GM19351 (cell line): ENCODE data around the gene ELMO2.
"Not testable (repeated sequence)": the region's sequence is repeated elsewhere in the genome, so short reads cannot be mapped to it uniquely, and the experiment has no call there.

ENCODE experiments used
- ATAC-seq: cut with Tn5 transposase; IDR thresholded peaks from one replicate; pipeline ENCODE4 v1.9.1; 2021; ENCODE audit warnings: mild to moderate bottlenecking, moderate library complexity; ENCODE audit not compliant: unreplicated experiment

Gene ELMO2

DNA sequence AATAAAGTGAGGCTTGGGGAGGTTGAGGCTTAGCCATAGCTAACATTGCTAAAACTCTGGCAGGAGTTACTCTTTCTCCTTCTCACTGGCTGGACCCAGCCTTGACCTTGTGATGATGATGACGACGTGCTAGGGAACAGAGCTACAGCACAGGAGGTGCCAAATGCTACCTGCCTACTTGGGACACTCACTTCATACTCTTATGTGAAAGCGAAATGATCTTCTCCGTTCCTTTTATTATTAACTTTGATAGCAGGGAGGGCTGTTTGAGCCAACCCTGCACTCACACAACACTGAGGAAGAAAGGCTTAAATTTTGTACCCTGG lies 1.2 kb upstream of the ELMO2 start:
- ATAC-seq = no peak

DNA sequence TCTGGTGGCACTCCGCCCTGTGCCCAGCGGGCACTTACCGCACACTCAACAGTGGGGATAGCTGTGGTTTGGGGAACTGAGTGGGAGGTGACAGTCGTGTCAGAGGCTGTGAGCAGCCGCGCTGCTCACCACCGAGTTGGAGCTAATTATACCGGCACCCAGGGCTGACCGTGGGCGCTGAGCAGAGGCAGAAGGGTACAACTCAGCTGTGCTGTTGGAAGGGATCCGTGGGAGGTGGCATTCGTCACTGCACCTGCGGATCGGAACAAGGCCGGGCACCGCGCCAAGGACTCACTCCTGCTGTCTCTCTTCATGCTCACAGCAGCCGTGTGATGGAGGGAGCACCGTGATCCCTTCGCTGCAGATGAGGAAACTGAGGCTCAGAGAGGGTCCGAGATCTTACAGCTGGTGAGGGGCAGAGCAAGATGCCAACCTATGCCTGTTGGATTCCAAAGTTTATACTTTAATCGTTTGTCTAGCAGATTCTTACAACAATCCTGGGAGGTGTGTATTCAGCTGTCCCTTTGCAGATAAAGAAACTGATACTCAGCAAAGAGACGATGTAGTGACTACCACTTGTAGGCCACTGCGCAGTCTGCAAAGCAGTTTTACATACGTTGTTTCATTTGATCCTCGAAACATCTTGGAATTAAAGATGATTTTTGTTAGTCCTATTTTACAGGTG lies 713 bp upstream of the ELMO2 start:
- peak; percentile 46 for ATAC-seq

- no peak for ATAC-seq
These were observed 4.0 kb downstream of the ELMO2 start for GRCh38 chr20:46402331-46402811.

- ATAC-seq = no peak
These were observed 4.9 kb downstream of the ELMO2 start for GRCh38 chr20:46401478-46401860.

DNA sequence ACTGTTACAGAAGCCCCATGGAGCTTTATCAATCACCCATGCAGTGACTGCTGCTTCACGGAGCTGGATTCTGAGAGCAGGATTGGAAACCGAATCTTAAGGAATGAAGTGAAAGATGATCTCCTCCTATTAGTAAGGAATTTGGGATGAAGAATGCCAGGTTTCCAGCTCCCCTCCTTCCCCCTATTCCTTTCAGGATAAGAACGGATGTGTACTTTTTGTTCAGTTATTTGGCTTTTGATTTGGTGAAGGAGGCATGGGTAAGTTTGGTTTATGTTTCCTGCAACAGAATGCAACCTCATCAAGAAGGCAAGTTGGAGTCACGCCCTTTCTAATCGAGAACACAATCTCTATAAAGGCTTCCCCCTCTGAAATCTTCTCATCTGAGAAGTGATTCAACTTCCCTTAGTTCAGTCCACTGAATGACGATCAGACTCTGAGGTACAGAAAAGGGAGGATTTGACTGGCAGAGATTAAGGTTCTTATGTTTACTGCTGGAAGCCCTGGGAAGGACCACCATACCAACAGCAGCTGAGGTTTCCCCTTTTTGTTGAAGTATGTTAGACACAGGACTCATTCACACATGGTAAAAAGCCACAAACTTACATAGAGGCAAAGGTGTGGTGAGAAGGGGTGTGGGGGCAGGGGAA lies 5.5 kb downstream of the ELMO2 start:
- ATAC-seq = no peak

DNA sequence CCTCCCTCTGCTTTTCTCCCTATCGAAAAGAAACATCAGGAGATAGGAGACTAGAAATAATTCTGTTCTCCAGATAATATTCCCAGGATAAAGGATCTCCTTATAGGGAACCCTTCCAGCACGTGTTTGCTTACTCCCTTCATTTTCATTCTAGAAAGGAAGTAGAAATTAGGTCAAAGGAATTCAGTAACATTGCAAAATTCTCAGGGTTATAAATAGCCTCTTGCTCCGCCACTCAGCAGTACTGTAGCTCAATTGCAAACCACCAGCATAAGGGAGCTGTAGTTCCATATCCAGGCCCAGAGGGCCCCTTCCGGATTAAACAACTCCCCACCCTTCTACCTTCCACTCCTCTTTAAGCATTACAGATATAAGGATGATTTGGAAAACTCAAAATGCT lies 6.2 kb downstream of the ELMO2 start:
- ATAC-seq = no peak

DNA sequence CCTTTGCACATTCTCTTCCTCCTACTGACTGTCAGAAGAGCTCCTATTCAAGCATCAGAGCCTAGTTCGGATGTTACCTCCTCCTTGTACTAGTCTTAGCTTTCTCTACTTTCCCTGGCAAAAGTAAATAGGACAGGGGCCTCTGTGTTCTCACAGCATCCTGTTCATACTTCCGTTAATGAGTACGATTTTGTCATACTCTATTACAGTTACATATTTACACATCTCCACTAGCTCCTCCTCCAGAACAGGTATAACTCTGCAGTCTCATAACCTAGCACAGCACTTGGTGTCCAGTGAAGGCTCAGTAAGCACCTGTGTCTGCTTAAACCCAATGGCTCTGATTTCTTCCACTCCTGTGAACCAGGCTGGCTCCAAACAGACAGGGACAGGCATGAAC lies 7.0 kb downstream of the ELMO2 start:
- no peak for ATAC-seq

DNA sequence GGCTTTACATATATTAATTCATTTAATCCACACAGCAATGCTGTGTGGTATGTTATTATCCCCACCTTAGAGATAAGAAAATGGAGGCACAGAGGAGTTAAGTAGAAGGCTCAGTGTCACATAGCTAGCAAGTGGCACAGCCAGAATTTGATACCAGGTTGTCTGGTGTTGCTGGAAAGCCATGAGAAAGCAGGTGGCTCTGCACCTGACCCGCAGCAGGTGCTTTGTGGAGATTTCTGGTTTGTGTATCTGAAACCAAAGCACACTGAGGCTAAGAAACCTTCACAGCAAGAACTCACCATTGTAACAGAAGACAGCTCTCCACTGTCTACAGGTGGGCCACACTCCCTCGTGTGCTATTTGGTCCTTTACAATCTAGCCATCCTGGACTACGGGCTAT lies 7.5 kb downstream of the ELMO2 start:
- no peak for ATAC-seq

DNA sequence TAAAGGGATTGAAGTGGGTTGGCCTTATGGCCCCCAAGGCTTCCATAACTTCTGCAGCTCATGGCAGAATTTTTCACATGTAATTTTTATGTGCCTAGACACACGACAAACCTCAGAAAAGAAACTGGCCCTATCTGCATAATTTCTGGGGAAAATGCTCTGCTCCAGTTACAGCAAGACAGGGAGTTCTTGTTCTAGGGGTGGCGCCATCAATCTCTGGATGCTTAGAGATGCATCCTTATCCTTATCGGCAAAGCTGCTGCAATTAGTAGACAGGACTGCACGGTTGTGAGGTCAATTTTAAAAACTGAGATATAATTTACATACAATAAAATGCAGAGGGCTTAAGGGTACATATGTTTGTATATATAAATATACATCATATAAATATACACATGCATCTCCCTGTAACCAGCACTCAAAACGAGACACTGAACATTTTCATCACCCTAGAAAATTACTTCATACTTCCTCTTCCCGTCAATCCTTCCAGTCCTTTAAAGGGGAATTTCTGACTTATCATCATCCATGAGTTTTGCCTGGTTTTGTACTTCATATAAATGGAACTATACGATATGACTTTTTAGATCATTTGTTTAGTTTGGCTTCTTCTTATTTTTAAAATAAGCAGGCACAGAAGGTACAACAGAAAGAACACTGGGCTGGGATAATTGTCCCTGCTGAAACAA lies 10.2 kb downstream of the ELMO2 start:
- ATAC-seq = no peak

GRCh38 chr20:46394872-46395760 lies 11.3 kb downstream of the ELMO2 start:
- no peak for ATAC-seq

- ATAC-seq = no peak
These were observed 12.4 kb downstream of the ELMO2 start for GRCh38 chr20:46393967-46394366.

DNA sequence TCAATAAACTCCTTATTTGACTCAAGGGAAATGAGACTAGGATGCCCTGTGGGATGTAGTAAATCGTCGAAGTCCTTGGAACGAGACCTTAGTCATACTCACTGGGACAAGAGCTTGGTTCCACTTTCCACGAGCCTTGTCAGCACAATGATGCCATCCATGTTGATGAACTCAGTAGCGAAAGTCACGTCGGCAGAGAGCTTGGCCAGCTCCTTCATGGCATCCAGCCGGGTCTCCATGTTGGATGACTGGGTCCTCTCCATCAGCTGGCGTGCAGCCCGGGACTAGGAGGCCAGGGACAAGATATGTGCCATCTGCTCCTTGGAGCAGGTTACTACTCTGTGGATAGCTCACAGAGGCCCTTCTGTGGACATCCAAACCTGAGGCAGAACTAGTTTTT lies 17.5 kb downstream of the ELMO2 start:
- no peak for ATAC-seq

DNA sequence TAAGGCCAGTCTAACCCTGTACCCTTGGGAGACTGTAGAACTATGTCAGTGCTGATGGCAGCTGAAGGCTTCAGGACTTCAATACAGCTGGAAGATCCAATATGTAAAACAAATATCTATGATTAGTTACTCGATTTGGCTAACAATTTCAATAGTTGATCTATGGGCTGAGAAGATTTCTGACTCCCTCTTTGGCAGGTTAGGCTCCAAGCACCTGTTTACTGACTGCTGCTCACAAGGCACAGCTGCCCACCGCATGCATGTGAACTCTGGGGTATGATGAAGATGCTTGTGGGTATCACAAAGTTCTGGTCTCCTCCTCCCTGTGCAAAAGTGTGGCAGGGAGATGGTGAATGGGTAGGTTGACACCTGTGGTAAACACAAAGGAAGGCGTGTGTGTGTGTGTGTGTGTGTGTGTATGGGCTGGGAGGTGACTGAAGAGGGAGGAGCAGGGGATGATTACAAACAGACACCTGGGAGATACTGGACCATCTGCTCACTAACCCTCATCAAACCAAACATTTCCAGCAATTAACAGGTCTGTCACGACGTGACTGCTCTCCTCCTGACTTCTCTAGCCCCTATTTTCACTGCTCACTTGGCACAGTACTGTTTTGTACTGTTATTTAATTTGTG lies 18.1 kb downstream of the ELMO2 start:
- ATAC-seq = no peak

DNA sequence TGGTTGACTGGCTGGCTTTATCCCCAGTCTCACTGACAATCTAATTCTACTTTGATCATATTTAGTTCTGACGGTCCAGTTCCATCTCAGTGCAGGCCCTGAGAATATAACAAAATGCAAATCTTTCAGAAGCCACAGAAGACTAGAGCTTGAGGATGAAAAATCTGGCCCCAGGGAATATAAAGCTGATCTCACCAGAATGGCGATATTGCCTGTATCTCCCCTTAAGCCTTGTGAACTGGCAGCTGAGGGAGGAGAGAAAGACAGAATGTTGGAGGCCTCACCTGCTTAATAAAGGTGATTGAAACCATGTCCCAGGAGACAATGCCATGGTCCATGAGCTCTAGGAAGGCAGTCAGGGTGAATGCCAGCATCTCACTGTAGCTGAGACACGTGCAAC lies 19.4 kb downstream of the ELMO2 start:
- ATAC-seq = not testable (repeated sequence)

- no peak for ATAC-seq
These were observed 27.9 kb downstream of the ELMO2 start for GRCh38 chr20:46378412-46379009.

DNA sequence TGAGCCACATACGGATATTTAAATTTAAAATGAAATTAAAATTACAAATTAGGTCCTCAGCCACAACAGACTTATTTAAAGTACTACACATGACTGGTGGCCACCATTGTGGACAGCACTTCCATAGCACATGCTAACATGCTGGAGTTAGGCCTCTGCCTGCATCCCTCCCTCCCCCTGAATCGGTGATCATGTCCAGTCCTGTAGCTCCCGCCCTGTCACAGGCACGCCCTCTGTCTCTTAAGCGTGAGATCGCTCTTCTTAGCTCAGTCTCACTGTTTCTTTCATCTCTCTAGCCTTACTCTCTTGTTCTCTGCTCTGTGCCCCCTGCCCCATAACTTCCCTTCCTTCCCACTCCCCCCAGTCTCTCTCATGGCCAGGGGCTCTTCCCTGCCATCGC lies 28.9 kb downstream of the ELMO2 start:
- no peak for ATAC-seq

DNA sequence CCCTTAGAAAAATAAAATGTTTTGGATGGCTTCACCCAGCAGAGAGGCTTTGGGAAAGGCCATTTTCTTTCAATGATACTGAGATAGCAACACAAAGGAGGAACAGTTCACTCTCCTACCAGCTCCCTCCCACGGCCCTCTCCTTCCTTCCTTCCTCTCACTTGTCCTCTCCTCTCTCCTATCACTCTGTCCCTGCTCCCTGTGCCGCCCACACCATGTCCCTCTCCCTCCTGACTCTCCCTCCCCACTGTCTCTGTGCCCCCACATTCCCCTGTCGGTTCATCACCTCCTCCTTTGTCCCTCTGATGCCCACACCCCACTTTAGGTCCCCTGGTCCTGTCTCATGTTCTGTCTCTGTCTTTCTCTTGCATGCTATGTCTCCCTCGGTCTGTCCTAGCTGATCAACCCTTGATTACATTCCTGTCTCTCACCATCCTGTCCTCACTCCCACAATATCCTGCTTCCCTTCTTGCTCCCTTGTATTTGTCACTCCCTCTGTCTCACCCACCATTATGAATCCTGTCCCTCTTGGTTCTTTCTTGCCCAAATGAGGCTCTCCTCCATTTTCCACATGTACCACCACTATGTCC lies 30.1 kb downstream of the ELMO2 start:
- no peak for ATAC-seq

- ATAC-seq = no peak
These were observed 30.6 kb downstream of the ELMO2 start for GRCh38 chr20:46375771-46376170.

GRCh38 chr20:46374383-46374782 lies 32.0 kb downstream of the ELMO2 start:
- no peak for ATAC-seq

DNA sequence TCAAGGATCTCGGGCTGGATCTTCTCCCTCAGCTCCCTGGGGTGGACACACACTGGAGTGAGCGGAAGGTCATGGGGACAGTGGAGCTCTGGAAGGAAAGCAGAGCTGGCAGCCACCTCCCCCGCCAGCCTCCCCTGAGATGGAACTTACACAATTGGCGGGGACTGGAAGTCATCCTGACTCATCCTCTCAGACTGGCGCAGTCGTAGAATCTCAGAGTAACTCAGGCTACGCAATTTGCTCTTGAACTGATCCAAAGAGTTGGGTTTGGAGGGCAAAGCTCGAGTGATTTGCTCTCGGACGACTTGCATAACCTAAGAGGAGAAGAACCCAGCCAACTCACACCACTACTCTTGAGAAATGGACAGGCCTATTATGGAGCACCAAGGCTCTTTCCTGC lies 34.8 kb downstream of the ELMO2 start:
- ATAC-seq = no peak
